ENCODE measurements around the gene TAF10. TPM values are rescaled to one million over a fixed set of nuclear protein-coding genes. Genes with fewer than 3 reads are reported as not detected.

Gene TAF10
- total and polyA plus RNA-seq, 7 experiments from 2014 or later = 116 to 247 (median 129) TPM

DNA sequence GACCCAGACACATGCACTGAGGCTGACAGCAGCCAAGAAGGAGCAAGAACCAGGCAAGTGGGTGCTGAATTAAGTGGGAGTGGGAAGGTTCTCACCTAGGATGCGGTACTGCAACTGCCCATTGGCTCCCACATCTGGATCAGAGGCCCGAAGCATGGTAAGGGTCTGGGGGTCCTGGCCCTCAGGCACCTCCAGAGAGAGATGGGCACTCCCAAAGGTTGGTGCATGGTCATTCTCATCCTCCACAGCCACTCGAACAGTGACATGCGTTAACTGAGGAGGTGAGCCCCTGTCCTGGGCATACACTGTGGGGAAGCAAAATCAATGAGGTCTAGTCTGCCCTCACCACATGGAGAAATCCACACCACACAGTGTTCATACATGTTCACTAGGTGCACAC, 16.5 kb upstream of the TAF10 start:
- Mint-ChIP-seq H3K9me3 (peaks cover 0 to 1% (median 0%) of the 10 kb centered on the region in 11 donors), H3K4me3 (no peak overlapping the region), H3K4me1 (peaks cover 11 to 29% (median 19%) of the 10 kb centered on the region in 7 donors), H3K27ac (peak overlapping the region in 7 of 9 donors; percentile 4 to 84 (median 78)), H3K27me3 (no peaks in the 10 kb centered on the region), H3K36me3 (peaks cover 0 to 49% (median 19%) of the 10 kb centered on the region in 5 donors)
- H3K27ac ChIP-seq (ENCODE audit: low read depth, low read length) = peak overlapping the region; percentile 55
- peaks cover 8% of the 10 kb centered on the region in 2 donors for H3K4me1 ChIP-seq (ENCODE audit: control insufficient read depth in 2 of 2, insufficient read depth in 2 of 2, low read length in 2 of 2)
- intact Hi-C loops (cut with micrococcal nuclease) = no loop called here
- no peaks in the 10 kb centered on the region for H3K9me3 ChIP-seq (ENCODE audit: control insufficient read depth in 2 of 3, low read length in 3 of 3)
- no peaks in the 10 kb centered on the region for H3K27me3 ChIP-seq (ENCODE audit: control insufficient read depth in 2 of 2, insufficient read depth in 2 of 2, low read length in 2 of 2)
- H3K36me3 ChIP-seq (ENCODE audit: control insufficient read depth in 2 of 3, insufficient read depth in 3 of 3, low read length in 3 of 3) = peaks cover 0 to 69% (median 0%) of the 10 kb centered on the region in 3 experiments
- H3K4me3 ChIP-seq (ENCODE audit: low read length) = no peak overlapping the region
- ATAC-seq = no peak
- CTCF ChIA-PET = interaction anchor here (1.3 kb wide), 1 partner anchor 11 kb away, joined by 4 read pairs; no protein-coding TSS in a partner anchor
- POLR2A ChIA-PET = interaction anchor here (1.9 to 3.5 kb wide), 2 partner anchors 15 to 16 kb away, joined by 6 to 20 read pairs; partner anchors contain the start of gene TAF10
- no peak for DNase-seq

DNA sequence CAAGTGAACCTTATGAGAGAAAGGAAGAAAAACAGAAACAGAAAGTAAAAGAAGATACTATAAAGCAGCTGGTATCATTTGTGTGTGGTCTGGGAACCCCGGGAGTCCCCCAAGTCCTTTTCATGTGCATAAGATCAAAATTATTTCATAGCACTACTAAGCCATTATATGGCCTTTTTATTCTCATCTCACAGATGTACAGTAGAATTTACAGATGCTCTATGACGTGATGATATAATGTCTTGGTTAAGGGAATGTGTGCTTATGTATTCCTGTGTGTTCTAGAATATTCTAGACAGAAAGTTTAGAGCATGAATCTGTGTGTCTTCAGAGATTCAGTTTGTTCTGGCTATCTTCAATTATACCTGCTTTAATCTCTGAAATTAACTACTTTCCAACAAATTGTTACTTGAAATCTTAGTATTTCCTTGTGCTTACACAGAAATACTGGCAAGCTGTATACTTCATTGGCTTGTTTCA, 15.8 kb upstream of the TAF10 start:
- Histone ChIP-seq H3K27me3 (ENCODE audit: control insufficient read depth in 2 of 2, insufficient read depth in 2 of 2, low read length in 2 of 2) (no peaks in the 10 kb centered on the region), H3K27ac (ENCODE audit: low read depth, low read length) (peak overlapping the region; percentile 55), H3K36me3 (ENCODE audit: control insufficient read depth in 2 of 3, insufficient read depth in 3 of 3, low read length in 3 of 3) (peaks cover 0 to 61% (median 0%) of the 10 kb centered on the region in 3 experiments), H3K4me1 (ENCODE audit: control insufficient read depth in 2 of 2, insufficient read depth in 2 of 2, low read length in 2 of 2) (peaks cover 8% of the 10 kb centered on the region in 2 donors), H3K4me3 (ENCODE audit: low read length) (peak overlapping the region; percentile 32), H3K9me3 (ENCODE audit: control insufficient read depth in 2 of 3, low read length in 3 of 3) (no peaks in the 10 kb centered on the region)
- H3K9me3 Mint-ChIP-seq = peaks cover 0 to 1% (median 0%) of the 10 kb centered on the region in 11 donors
- CTCF ChIA-PET = interaction anchor here (0.6 to 1.3 kb wide), 4 partner anchors 10 to 55 kb away, joined by 3 to 4 read pairs (median 3); partner anchors contain the start of genes MRPL17 and TAF10
- ATAC-seq (peak; percentile 76), DNase-seq (peak in 5 of 9 donors; percentile 18 to 43 (median 32))
- POLR2A ChIA-PET = interaction anchor here (1.9 to 3.5 kb wide), 2 partner anchors 16 kb away, joined by 6 to 20 read pairs; partner anchors contain the start of gene TAF10
- peak overlapping the region; percentile 10 to 89 (median 63) for H3K27ac Mint-ChIP-seq
- intact Hi-C loops (cut with micrococcal nuclease) = no loop called here
- peak overlapping the region; percentile 8 to 75 (median 50) for H3K4me3 Mint-ChIP-seq
- H3K27me3 Mint-ChIP-seq = no peaks in the 10 kb centered on the region
- H3K36me3 Mint-ChIP-seq = peaks cover 0 to 47% (median 19%) of the 10 kb centered on the region in 5 donors
- H3K4me1 Mint-ChIP-seq = peaks cover 11 to 29% (median 19%) of the 10 kb centered on the region in 7 donors

DNA sequence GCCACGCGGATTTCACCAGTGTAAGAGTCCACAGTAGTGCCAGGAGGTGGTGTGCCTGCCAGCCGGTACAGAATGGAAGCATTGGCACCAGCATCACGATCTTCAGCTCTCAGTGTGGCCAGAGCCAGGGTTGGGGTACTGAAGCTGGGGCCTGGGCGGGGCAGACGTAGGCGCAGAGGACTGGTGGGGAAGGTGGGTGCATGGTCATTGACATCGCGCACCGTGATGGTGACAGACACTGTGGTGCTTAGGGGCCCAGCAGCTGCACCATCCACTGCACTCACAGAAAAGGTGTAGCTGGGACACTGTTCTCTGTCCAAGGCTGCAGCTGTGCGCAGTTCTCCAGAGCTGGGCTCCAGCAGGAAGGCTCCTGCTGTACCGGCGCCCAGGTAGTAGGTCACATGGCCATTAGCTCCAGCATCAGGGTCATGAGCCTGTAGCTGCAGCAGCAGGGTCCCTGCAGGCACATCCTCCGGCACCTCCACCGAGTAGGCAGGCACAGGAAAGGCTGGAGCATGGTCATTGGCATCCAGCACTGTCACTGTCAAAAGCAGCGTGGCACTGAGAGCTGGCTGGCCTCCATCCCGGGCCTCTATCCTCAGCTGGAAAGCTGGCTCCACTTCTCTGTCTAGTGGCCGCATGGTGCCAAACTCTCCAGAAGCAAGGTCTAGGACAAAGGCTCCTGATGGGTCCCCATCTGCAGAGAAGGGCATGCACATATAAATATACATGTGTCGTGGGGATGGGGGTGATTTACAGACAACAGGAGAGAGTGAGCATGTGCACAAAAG, 15.2 kb upstream of the TAF10 start:
- ChIA-PET CTCF (interaction anchor here (0.6 to 1.3 kb wide), 4 partner anchors 9 to 56 kb away, joined by 3 to 4 read pairs (median 3); partner anchors contain the start of genes MRPL17 and TAF10), POLR2A (interaction anchor here (0.5 to 3.5 kb wide), 3 partner anchors 15 to 40 kb away, joined by 3 to 20 read pairs (median 6); partner anchors contain the start of gene TAF10)
- H3K27ac ChIP-seq (ENCODE audit: low read depth, low read length) = peak overlapping the region; percentile 55
- no peaks in the 10 kb centered on the region for H3K27me3 ChIP-seq (ENCODE audit: control insufficient read depth in 2 of 2, insufficient read depth in 2 of 2, low read length in 2 of 2)
- ATAC-seq (no peak), DNase-seq (no peak)
- H3K36me3 Mint-ChIP-seq = peaks cover 0 to 47% (median 19%) of the 10 kb centered on the region in 5 donors
- no peaks in the 10 kb centered on the region for H3K27me3 Mint-ChIP-seq
- peak overlapping the region; percentile 8 to 75 (median 56) for H3K4me3 Mint-ChIP-seq
- intact Hi-C loops (cut with micrococcal nuclease) = no loop called here
- H3K4me3 ChIP-seq (ENCODE audit: low read length) = peak overlapping the region; percentile 32
- no peaks in the 10 kb centered on the region for H3K9me3 ChIP-seq (ENCODE audit: control insufficient read depth in 2 of 3, low read length in 3 of 3)
- peak overlapping the region; percentile 35 to 89 (median 57) for H3K27ac Mint-ChIP-seq
- peaks cover 0 to 55% (median 0%) of the 10 kb centered on the region in 3 experiments for H3K36me3 ChIP-seq (ENCODE audit: control insufficient read depth in 2 of 3, insufficient read depth in 3 of 3, low read length in 3 of 3)
- peaks cover 0 to under 1% (median 0%) of the 10 kb centered on the region in 11 donors for H3K9me3 Mint-ChIP-seq
- peaks cover 8% of the 10 kb centered on the region in 2 donors for H3K4me1 ChIP-seq (ENCODE audit: control insufficient read depth in 2 of 2, insufficient read depth in 2 of 2, low read length in 2 of 2)
- H3K4me1 Mint-ChIP-seq = peaks cover 11 to 29% (median 19%) of the 10 kb centered on the region in 7 donors

DNA sequence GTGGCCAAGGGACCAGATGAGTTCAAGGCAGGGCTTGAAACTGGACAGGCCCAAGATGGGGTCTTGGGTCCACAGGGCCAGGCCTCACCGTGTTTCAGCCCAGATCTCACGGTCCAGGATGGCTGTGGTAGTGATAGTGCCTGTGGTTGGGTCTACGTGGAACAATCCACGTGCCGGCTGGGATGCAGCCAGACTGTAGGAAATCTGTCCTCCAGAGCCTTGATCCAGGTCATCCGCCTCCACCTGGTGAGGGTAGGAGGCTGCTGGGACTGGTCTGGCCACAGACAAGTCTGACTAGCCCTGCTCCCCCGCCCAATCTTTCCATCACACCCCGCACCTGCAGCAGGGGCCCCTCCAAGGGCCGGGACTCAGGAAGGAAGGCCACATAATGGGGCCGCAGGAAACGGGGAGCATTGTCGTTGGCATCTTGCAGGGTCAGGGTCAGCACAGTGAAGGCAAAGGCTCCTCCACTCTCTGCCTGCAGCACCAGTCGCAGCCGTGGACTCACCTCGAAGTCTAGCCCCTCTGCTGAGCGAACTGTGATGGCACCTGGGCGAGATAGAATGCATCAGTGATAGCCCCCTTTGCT, 13.9 kb upstream of the TAF10 start:
- CTCF ChIA-PET = no interaction called here
- DNase-seq = no peak
- Mint-ChIP-seq H3K4me3 (peak overlapping the region in 1 of 10 donors; percentile 34), H3K36me3 (peaks cover 0 to 40% (median 13%) of the 10 kb centered on the region in 5 donors), H3K27me3 (no peaks in the 10 kb centered on the region), H3K9me3 (no peaks in the 10 kb centered on the region), H3K4me1 (peaks cover 11 to 29% (median 19%) of the 10 kb centered on the region in 7 donors), H3K27ac (peak overlapping the region in 2 of 9 donors; percentile 66 to 84)
- intact Hi-C loops (cut with micrococcal nuclease) = no loop called here
- POLR2A ChIA-PET = interaction anchor here (1.4 to 3.5 kb wide), 2 partner anchors 14 to 21 kb away, joined by 4 to 20 read pairs; partner anchors contain the start of gene TAF10
- H3K4me3 ChIP-seq (ENCODE audit: low read length) = no peak overlapping the region
- no peak overlapping the region for H3K27ac ChIP-seq (ENCODE audit: low read depth, low read length)
- no peak for ATAC-seq
- H3K27me3 ChIP-seq (ENCODE audit: control insufficient read depth in 2 of 2, insufficient read depth in 2 of 2, low read length in 2 of 2) = no peaks in the 10 kb centered on the region
- peaks cover 8% of the 10 kb centered on the region in 2 donors for H3K4me1 ChIP-seq (ENCODE audit: control insufficient read depth in 2 of 2, insufficient read depth in 2 of 2, low read length in 2 of 2)
- peaks cover 0 to 44% (median 0%) of the 10 kb centered on the region in 3 experiments for H3K36me3 ChIP-seq (ENCODE audit: control insufficient read depth in 2 of 3, insufficient read depth in 3 of 3, low read length in 3 of 3)
- no peaks in the 10 kb centered on the region for H3K9me3 ChIP-seq (ENCODE audit: control insufficient read depth in 2 of 3, low read length in 3 of 3)

DNA sequence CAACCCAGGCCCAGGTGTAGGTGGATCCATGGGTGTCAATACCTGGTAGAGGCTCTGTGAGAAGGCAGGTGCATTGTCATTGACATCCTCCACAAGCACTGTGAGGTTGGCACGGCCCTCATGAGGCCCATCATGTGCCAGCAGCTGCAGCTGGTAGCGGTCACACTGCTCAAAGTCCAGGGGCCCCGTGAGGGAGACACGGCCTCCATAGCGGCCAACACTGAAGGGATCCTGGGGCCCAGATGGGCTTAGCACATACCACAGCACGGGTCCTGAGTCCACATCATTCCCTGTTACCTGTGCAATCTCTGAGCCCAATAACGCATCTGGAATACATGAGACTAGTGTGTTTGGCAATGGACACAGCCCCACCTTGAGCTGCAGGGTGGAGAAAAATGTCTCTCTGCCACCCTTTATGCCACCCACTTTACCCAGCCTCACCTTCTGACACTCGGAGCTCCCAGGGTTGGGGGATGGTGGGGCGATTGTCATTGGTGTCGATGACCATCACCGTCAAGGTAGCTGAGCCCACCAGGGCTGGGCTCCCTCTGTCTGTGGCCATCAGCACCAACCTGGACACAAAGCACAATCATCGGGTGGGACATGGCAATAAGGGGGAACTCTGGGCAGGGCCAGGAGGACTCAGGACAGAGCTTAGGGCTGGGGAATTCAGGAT, 13.3 kb upstream of the TAF10 start:
- ATAC-seq = no peak
- ChIA-PET CTCF (interaction anchor here (1.5 kb wide), 1 partner anchor 58 kb away, joined by 3 read pairs; the partner anchor contains the start of gene MRPL17), POLR2A (interaction anchor here (0.6 to 1.4 kb wide), 2 partner anchors 21 to 36 kb away, joined by 4 read pairs; no protein-coding TSS in a partner anchor)
- Histone ChIP-seq H3K36me3 (ENCODE audit: control insufficient read depth in 2 of 3, insufficient read depth in 3 of 3, low read length in 3 of 3) (peaks cover 0 to 40% (median 0%) of the 10 kb centered on the region in 3 experiments), H3K9me3 (ENCODE audit: control insufficient read depth in 2 of 3, low read length in 3 of 3) (no peaks in the 10 kb centered on the region), H3K4me1 (ENCODE audit: control insufficient read depth in 2 of 2, insufficient read depth in 2 of 2, low read length in 2 of 2) (peaks cover 8% of the 10 kb centered on the region in 2 donors), H3K4me3 (ENCODE audit: low read length) (no peak overlapping the region), H3K27ac (ENCODE audit: low read depth, low read length) (no peak overlapping the region), H3K27me3 (ENCODE audit: control insufficient read depth in 2 of 2, insufficient read depth in 2 of 2, low read length in 2 of 2) (no peaks in the 10 kb centered on the region)
- H3K9me3 Mint-ChIP-seq = no peaks in the 10 kb centered on the region
- H3K4me3 Mint-ChIP-seq = peak overlapping the region in 1 of 10 donors; percentile 34
- H3K36me3 Mint-ChIP-seq = peaks cover 0 to 40% (median 13%) of the 10 kb centered on the region in 5 donors
- H3K27me3 Mint-ChIP-seq = no peaks in the 10 kb centered on the region
- DNase-seq = no peak
- H3K4me1 Mint-ChIP-seq = peaks cover 11 to 29% (median 19%) of the 10 kb centered on the region in 7 donors
- no peak overlapping the region for H3K27ac Mint-ChIP-seq
- intact Hi-C loops (cut with micrococcal nuclease) = no loop called here

Measured in naive thymus-derived CD4-positive, alpha-beta T cell (primary cell).